ENCODE measurements around the gene KRT76.

KRT76 gene

GRCh38 chr12:52814710-52815155 lies 37.6 kb upstream of the KRT76 start:
- H2BK120ac ChIP-seq (ENCODE audit: low read depth, low read length), result no peak overlapping the region
- H3K4me3 ChIP-seq (ENCODE audit: low read length), result no peak overlapping the region
- no peak overlapping the region for H3K23ac ChIP-seq (ENCODE audit: low read length)
- H3K27me3 ChIP-seq (ENCODE audit: insufficient read depth, low read length, poor library complexity), result no peaks in the 10 kb centered on the region
- H3K9ac ChIP-seq (ENCODE audit: low read length), result no peak overlapping the region
- H3K56ac ChIP-seq (ENCODE audit: low read length), result no peak overlapping the region
- no peak for DNase-seq
- H3K4ac ChIP-seq (ENCODE audit: low read depth, low read length), result no peak overlapping the region
- H3K4me1 ChIP-seq (ENCODE audit: control insufficient read depth, low read depth, low read length), result no peaks in the 10 kb centered on the region
- H2AK5ac ChIP-seq (ENCODE audit: low read length), result no peak overlapping the region
- WGBS (ENCODE audit: extremely low coverage, insufficient coverage, low lambda C conversion rate), result no CpG with 5 or more reads among the region's 4 CpGs
- H3K79me2 ChIP-seq (ENCODE audit: control insufficient read depth, insufficient read depth, low read length), result no peaks in the 10 kb centered on the region
- H3K79me1 ChIP-seq (ENCODE audit: low read length), result no peaks in the 10 kb centered on the region
- H3K36me3 ChIP-seq (ENCODE audit: control insufficient read depth, insufficient read depth, low read length), result no peaks in the 10 kb centered on the region
- H3K18ac ChIP-seq (ENCODE audit: low read length), result no peak overlapping the region
- H2BK5ac ChIP-seq (ENCODE audit: low read length), result no peak overlapping the region
- no peak overlapping the region for H4K8ac ChIP-seq (ENCODE audit: low read depth, low read length)
- no peak overlapping the region for H2BK15ac ChIP-seq (replicated peaks; ENCODE audit: low read depth)
- H3K27ac ChIP-seq (ENCODE audit: low read depth, low read length), result no peak overlapping the region
- no peak overlapping the region for H3K4me2 ChIP-seq (ENCODE audit: low read length)
- no peak overlapping the region for H4K5ac ChIP-seq (ENCODE audit: low read length)

- no peaks in the 10 kb centered on the region for H3K79me1 ChIP-seq (ENCODE audit: low read length)
These were observed 37.0 kb upstream of the KRT76 start, which contains the start of gene KRT4 for GRCh38 chr12:52813885-52814709. Gene KRT4, minus strand, starts transcription at chr12:52814116. Its CDS starts 58 bp downstream, at chr12:52814058.

GRCh38 chr12:52813203-52813819 lies 36.2 kb upstream of the KRT76 start:
- Histone ChIP-seq H3K56ac (ENCODE audit: low read length) (no peak overlapping the region), H3K4me2 (ENCODE audit: low read length) (no peak overlapping the region), H3K18ac (ENCODE audit: low read length) (no peak overlapping the region), H2AK5ac (ENCODE audit: low read length) (no peak overlapping the region), H2BK15ac (replicated peaks; ENCODE audit: low read depth) (no peak overlapping the region), H3K79me1 (ENCODE audit: low read length) (no peaks in the 10 kb centered on the region), H3K27me3 (ENCODE audit: insufficient read depth, low read length, poor library complexity) (no peaks in the 10 kb centered on the region), H2BK120ac (ENCODE audit: low read depth, low read length) (no peak overlapping the region), H3K36me3 (ENCODE audit: control insufficient read depth, insufficient read depth, low read length) (no peaks in the 10 kb centered on the region), H3K79me2 (ENCODE audit: control insufficient read depth, insufficient read depth, low read length) (no peaks in the 10 kb centered on the region), H3K27ac (ENCODE audit: low read depth, low read length) (no peak overlapping the region), H3K4me3 (ENCODE audit: low read length) (no peak overlapping the region), H3K4me1 (ENCODE audit: control insufficient read depth, low read depth, low read length) (no peaks in the 10 kb centered on the region), H4K5ac (ENCODE audit: low read length) (no peak overlapping the region), H3K23ac (ENCODE audit: low read length) (no peak overlapping the region), H2BK5ac (ENCODE audit: low read length) (no peak overlapping the region), H4K8ac (ENCODE audit: low read depth, low read length) (no peak overlapping the region), H3K4ac (ENCODE audit: low read depth, low read length) (no peak overlapping the region), H3K9ac (ENCODE audit: low read length) (no peak overlapping the region)
- no CpG with 5 or more reads among the region's 10 CpGs for WGBS (ENCODE audit: extremely low coverage, insufficient coverage, low lambda C conversion rate)
- DNase-seq, result no peak

More at GRCh38 chr12:52813885-52814709, 37.0 kb upstream of the KRT76 start, which contains the start of gene KRT4:
- Histone ChIP-seq H3K4ac (ENCODE audit: low read depth, low read length) (no peak within 1 kb of the TSS), H3K79me2 (ENCODE audit: control insufficient read depth, insufficient read depth, low read length) (no peaks in the 10 kb centered on the region), H3K36me3 (ENCODE audit: control insufficient read depth, insufficient read depth, low read length) (no peaks in the 10 kb centered on the region), H4K5ac (ENCODE audit: low read length) (no peak within 1 kb of the TSS), H3K27me3 (ENCODE audit: insufficient read depth, low read length, poor library complexity) (no peaks in the 10 kb centered on the region), H3K27ac (ENCODE audit: low read depth, low read length) (no peak within 1 kb of the TSS), H4K8ac (ENCODE audit: low read depth, low read length) (no peak within 1 kb of the TSS), H3K4me2 (ENCODE audit: low read length) (no peak within 1 kb of the TSS), H2BK15ac (replicated peaks; ENCODE audit: low read depth) (no peak within 1 kb of the TSS), H3K4me3 (ENCODE audit: low read length) (no peak within 1 kb of the TSS), H2BK5ac (ENCODE audit: low read length) (no peak within 1 kb of the TSS), H2AK5ac (ENCODE audit: low read length) (no peak within 1 kb of the TSS), H3K18ac (ENCODE audit: low read length) (no peak within 1 kb of the TSS), H2BK120ac (ENCODE audit: low read depth, low read length) (no peak within 1 kb of the TSS), H3K56ac (ENCODE audit: low read length) (no peak within 1 kb of the TSS), H3K9ac (ENCODE audit: low read length) (no peak within 1 kb of the TSS), H3K4me1 (ENCODE audit: control insufficient read depth, low read depth, low read length) (no peaks in the 10 kb centered on the region), H3K23ac (ENCODE audit: low read length) (no peak within 1 kb of the TSS)
- no CpG with 5 or more reads among the region's 15 CpGs for WGBS (ENCODE audit: extremely low coverage, insufficient coverage, low lambda C conversion rate)
- no peak for DNase-seq

GRCh38 chr12:52812749-52813148 lies 35.6 kb upstream of the KRT76 start:
- H3K36me3 ChIP-seq (ENCODE audit: control insufficient read depth, insufficient read depth, low read length), result no peaks in the 10 kb centered on the region
- H3K9ac ChIP-seq (ENCODE audit: low read length), result no peak overlapping the region
- H3K18ac ChIP-seq (ENCODE audit: low read length), result no peak overlapping the region
- H3K4ac ChIP-seq (ENCODE audit: low read depth, low read length), result no peak overlapping the region
- H2AK5ac ChIP-seq (ENCODE audit: low read length), result no peak overlapping the region
- DNase-seq, result no peak
- WGBS (ENCODE audit: extremely low coverage, insufficient coverage, low lambda C conversion rate), result no CpG with 5 or more reads among the region's 3 CpGs
- H2BK5ac ChIP-seq (ENCODE audit: low read length), result no peak overlapping the region
- no peak overlapping the region for H3K4me2 ChIP-seq (ENCODE audit: low read length)
- H4K8ac ChIP-seq (ENCODE audit: low read depth, low read length), result no peak overlapping the region
- no peaks in the 10 kb centered on the region for H3K4me1 ChIP-seq (ENCODE audit: control insufficient read depth, low read depth, low read length)
- H4K5ac ChIP-seq (ENCODE audit: low read length), result no peak overlapping the region
- no peak overlapping the region for H3K23ac ChIP-seq (ENCODE audit: low read length)
- H3K56ac ChIP-seq (ENCODE audit: low read length), result no peak overlapping the region
- H3K4me3 ChIP-seq (ENCODE audit: low read length), result no peak overlapping the region
- no peak overlapping the region for H3K27ac ChIP-seq (ENCODE audit: low read depth, low read length)
- H2BK120ac ChIP-seq (ENCODE audit: low read depth, low read length), result no peak overlapping the region
- H2BK15ac ChIP-seq (replicated peaks; ENCODE audit: low read depth), result no peak overlapping the region
- no peaks in the 10 kb centered on the region for H3K79me1 ChIP-seq (ENCODE audit: low read length)
- H3K79me2 ChIP-seq (ENCODE audit: control insufficient read depth, insufficient read depth, low read length), result no peaks in the 10 kb centered on the region
- no peaks in the 10 kb centered on the region for H3K27me3 ChIP-seq (ENCODE audit: insufficient read depth, low read length, poor library complexity)

GRCh38 chr12:52812073-52812400 lies 34.9 kb upstream of the KRT76 start:
- H3K27ac ChIP-seq (ENCODE audit: low read depth, low read length), result no peak overlapping the region
- no CpG with 5 or more reads among the region's 4 CpGs for WGBS (ENCODE audit: extremely low coverage, insufficient coverage, low lambda C conversion rate)

More at GRCh38 chr12:52812073-52812400, 34.9 kb upstream of the KRT76 start:
- no peaks in the 10 kb centered on the region for H3K79me1 ChIP-seq (ENCODE audit: low read length)
- H3K4me1 ChIP-seq (ENCODE audit: control insufficient read depth, low read depth, low read length), result no peaks in the 10 kb centered on the region
- DNase-seq, result no peak
- no peak overlapping the region for H3K4me2 ChIP-seq (ENCODE audit: low read length)
- no peak overlapping the region for H3K4ac ChIP-seq (ENCODE audit: low read depth, low read length)
- no peak overlapping the region for H4K5ac ChIP-seq (ENCODE audit: low read length)
- no peaks in the 10 kb centered on the region for H3K27me3 ChIP-seq (ENCODE audit: insufficient read depth, low read length, poor library complexity)
- no peaks in the 10 kb centered on the region for H3K36me3 ChIP-seq (ENCODE audit: control insufficient read depth, insufficient read depth, low read length)
- H3K79me2 ChIP-seq (ENCODE audit: control insufficient read depth, insufficient read depth, low read length), result no peaks in the 10 kb centered on the region
- no peak overlapping the region for H3K4me3 ChIP-seq (ENCODE audit: low read length)
- no peak overlapping the region for H3K9ac ChIP-seq (ENCODE audit: low read length)
- H3K23ac ChIP-seq (ENCODE audit: low read length), result no peak overlapping the region
- H2BK5ac ChIP-seq (ENCODE audit: low read length), result no peak overlapping the region
- H2BK15ac ChIP-seq (replicated peaks; ENCODE audit: low read depth), result no peak overlapping the region
- H4K8ac ChIP-seq (ENCODE audit: low read depth, low read length), result no peak overlapping the region
- no peak overlapping the region for H3K56ac ChIP-seq (ENCODE audit: low read length)
- no peak overlapping the region for H2BK120ac ChIP-seq (ENCODE audit: low read depth, low read length)
- no peak overlapping the region for H2AK5ac ChIP-seq (ENCODE audit: low read length)
- H3K18ac ChIP-seq (ENCODE audit: low read length), result no peak overlapping the region

Measured in mesendoderm (in vitro differentiated cells).